Amniotic stem cell (primary cell): ENCODE data around the gene DISP2.
A peak's percentile ranks its signal among the peaks of the same experiment; 100 is the strongest.

ENCODE experiments used
- DNase-seq: peaks from one replicate; lab custom pipeline; 2025; lab: John Stamatoyannopoulos, UW

Gene DISP2

DNA sequence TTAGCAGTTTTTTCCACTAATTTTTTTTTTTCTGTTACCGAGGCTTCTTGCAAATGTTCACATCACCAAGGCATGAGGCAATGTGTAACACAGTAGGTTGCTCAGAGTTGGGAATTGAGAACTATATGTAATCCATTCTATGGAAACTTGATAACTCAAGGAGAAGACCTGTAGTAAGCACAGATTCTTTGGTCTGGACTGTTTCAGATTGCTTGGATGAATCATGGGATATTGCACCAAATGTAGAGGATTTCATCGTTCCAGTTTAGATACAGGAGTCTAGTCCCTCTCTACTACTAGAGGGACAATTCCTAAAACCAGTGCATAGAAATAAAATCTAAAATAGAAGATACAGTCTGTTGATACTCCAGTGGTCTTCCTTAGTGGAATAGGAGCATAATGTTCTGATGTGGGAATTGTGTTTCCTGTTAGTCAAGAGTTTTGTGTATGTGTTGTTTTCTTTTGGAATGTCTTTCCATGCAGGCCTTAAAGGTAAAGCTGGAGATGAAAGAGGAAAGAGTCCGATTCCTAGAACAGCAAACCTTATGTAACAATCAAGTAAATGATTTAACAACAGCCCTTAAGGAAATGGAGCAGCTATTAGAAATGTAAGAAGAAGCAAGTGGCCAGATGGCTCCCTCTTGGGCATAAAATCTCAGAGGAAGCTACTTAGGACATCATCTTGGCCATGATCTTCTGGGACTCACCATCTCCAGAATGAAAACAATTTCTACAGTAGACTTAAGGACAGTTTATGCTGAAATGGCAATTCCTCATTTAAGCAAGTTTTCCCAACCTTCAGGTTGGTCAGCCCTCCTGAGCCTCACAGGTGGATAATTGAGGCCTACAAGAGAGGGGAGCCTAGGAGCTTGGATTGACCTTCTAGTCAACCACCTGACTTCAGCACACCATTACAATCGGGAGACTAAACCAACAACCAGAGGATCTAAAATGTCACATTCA is 35.2 kb downstream of the DISP2 start:
- no peak for DNase-seq

DNA sequence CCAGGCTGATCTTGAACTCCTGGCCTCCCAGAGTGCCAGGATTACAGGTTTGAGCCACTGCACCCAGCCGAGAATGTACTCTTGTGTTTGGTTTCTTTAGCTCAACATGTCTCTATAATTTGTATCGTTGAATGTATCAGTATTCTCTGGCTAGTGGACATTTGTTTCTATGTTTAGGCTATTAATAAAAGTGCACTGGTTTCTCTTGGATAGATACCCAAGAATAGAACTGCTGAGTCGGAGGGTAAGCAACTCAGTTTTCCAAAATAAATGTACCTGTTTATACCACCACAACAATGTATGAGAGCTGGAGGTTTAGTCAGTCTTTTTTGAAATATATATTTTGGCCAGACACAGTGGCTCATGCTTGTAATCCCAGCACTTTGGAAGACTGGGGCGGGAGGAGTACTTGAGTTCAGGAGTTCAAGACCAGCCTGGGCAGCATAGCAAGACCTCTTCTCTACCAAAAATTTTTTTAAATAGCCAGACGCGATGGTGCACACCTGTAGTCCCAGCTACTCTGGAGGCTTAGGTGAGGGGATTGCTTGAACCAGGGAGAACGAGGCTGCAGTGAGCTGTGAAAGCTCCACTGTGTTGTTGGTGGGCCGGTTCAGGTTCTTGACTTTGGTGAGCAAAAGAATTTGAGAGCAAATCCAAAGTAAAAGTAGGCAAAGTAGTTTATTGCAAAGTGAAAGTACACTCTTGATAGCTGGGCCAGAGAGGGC is 39.8 kb downstream of the DISP2 start:
- DNase-seq = no peak

DNA sequence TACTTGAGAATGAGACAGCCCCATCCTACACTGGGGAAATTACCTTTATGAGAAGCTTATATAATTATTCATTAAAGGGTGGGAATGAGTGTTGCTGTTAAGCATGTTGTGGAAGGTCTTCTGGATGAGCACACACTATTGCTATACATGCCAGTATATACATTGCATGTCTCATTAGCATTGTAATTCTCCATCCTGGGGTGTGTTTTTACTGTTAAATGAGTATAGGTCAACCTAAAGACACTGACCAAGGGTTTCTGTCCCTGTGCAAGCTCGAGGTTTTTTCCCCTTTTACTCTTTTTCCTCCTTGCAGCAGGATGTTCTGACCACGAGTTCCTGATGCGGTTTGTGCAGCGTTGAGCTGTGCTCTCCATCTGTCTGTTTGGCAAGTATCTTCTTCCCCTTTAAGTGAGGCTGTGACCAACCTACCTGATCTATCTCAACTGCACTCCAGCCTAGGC is 40.4 kb downstream of the DISP2 start:
- DNase-seq = no peak

DNA sequence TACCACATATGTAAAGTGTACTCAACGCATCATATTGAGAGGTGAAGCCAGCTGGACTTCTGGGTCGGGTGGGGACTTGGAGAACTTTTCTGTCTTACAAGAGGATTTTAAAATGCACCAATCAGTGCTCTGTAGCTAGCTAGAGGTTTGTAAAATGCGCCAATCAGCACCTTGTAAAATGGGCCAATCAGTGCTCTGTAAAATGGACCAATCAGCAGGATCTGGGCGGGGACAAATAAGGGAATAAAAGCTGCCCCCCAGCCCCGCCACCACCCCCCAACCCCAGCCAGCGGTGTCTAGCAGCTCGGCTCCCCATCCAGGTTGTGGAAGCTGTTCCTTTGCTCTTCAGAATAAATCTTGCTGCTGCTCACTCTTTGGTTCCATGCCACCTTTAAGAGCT is 41.4 kb downstream of the DISP2 start:
- no peak for DNase-seq

DNA sequence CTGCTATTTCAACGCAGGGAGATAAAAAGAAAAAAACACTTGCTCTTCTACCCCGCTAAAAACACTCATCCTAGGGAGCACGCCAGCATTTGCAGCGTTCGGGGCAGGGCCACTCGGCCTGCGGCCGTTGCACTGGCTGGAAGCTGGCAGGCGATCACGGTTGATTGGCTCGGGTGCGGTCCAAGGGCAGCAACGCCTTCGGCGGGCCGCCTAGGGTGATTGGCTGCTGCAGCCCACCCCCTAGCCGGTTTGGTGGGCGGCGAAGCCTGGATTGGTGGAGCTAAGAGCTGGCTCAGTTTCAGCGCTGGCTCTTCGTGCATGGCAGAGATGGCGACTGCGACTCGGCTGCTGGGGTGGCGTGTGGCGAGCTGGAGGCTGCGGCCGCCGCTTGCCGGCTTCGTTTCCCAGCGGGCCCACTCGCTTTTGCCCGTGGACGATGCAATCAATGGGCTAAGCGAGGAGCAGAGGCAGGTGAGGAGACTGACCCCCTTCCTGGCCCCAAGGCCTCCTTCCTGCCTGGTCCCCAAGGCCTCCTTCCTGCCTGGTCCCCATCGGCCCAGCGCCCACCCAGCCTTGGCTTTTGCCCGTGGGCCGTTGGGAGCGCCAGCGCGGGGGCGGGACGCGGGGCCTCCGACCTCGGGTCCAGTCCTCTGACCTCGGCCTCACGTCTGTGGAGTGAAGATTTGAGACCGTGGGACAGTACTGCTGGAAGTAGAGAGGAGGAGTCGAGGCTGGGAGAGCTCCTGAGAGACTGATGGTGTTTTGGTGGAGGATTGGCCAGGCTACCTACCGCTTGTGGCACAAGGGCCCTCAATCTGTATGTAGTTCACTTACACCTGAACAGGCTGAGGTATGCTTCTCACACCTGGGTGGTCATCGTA is 47.7 kb downstream of the DISP2 start, which contains the start of gene IVD:
Gene IVD, plus strand, starts transcription at position 295 of the 881 bp plus-strand sequence. Its CDS starts 33 bp downstream, at position 328.
- DNase-seq = peak; percentile 89

DNA sequence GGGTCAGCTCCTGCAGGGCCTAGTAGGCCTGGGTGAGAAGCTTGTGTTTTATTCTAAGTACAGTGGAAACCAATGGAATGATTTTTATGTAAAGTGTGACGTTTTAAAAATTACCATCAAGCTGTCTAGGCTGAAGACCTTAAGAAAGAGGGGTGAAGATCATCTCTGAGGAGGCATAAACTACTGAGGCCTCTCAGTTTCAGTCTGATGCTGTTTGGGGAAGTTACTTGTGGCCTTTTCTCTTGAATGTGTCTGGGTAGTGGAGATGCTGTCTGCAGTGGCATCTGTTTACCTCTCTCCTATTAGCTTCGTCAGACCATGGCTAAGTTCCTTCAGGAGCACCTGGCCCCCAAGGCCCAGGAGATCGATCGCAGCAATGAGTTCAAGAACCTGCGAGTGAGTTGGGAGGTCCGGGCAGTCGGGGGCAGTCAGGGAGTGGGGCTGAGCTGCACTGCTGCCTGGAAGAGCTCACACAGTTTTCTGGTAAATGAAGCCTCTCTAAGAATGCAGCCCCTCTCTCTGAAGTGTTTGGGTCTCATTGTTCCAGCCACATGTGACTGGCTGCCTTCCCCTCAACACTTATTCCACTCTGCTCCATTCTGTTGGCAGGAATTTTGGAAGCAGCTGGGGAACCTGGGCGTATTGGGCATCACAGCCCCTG is 49.4 kb downstream of the DISP2 start:
- DNase-seq = no peak

DNA sequence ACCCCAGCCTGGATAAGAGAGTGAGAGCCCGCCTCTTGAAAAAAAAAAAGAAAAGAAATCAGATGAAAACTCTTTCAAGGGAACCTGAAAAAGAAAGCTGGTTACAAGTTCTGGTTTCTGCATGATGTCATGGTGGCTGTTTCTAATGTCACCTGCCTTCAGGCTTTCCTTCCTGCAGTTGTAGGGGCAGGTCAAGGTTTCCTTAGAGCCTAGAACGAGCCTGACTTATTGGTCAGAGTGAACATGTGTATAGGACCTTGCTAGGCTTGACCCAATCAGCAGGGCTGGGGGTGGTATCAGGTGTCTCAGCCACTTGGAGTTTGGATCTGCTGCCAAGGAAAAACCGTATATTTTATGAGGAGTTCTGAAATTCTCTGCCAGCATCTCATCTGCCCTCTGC is 51.3 kb downstream of the DISP2 start:
- DNase-seq = no peak

DNA sequence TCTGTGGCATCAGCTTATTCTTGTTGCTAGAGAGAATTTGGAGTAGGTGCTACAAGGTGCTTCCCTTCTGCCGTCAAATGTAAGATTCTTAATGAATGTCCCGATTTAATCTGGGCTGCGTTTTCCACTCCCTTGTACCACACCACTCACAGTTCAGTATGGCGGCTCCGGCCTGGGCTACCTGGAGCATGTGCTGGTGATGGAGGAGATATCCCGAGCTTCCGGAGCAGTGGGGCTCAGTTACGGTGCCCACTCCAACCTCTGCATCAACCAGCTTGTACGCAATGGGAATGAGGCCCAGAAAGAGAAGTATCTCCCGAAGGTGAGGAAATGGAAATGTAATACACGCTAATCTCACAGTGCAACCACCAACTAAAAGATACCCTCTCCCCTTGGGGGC is 52.5 kb downstream of the DISP2 start:
- DNase-seq = no peak

DNA sequence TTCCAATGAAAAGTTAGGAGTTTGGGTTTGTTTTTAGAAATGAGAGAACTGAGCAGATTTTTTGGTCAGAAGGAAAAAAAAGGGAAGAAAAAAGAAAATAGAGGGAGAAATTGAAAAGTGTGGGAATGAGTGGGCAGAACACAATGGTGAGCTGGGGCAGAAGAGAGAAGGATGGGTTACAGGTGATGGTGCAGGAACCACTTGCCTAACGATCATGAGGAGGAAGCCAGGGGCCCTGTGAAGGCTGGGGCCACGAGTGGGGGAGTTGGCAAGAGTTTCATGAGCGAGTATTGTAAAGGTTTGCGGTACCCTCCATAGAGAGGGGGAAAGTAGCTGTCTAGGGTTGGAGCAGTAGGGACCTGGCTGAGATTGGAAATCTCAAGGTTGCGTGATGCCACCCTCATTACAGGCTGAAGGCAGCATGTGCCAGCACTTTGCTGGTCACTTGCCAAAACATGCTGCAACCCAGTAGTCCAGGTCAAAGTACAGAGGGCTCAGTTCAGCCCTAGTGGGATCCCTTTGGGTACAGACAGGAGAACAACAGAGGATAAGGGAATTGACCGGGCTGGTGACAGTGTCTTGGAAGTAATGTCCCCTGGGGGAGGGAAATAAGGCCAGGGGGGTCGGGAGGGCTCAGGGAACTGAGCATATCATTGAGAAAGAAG is 54.2 kb downstream of the DISP2 start:
- no peak for DNase-seq

DNA sequence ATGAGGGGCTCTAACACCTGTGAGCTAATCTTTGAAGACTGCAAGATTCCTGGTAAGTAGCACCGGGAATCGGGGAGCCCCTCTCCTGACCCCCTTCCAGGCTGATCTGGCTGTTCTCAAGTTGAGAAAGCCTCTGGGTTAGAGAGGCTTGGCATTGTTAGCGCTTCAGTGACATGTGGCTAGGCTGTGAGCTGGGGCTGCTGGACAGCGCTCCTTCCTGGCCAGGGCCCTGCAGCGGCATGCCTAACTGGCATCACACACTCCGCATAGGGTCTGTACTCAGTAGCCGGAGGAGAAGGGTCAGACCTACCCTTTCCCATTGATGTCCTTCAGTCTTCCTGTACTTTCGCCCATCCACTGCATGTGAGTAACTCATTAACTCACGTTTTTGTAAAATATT is 55.0 kb downstream of the DISP2 start:
- no peak for DNase-seq

DNA sequence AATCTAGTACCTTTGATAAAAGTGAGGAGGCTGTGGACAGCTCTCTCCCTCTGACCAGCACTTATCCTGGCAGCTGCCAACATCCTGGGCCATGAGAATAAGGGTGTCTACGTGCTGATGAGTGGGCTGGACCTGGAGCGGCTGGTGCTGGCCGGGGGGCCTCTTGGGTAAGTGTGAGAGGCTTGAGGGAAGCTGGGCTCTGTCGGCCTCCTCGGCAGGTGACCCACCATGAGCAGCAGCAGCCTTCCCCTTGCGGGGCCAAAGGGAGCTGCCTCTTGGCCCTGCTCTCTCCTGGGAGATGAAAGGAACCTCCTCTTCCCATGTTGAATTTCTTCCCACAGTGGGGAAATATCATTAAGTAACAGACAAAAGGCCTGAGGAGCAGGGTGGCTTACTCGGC is 56.8 kb downstream of the DISP2 start:
- DNase-seq = no peak

DNA sequence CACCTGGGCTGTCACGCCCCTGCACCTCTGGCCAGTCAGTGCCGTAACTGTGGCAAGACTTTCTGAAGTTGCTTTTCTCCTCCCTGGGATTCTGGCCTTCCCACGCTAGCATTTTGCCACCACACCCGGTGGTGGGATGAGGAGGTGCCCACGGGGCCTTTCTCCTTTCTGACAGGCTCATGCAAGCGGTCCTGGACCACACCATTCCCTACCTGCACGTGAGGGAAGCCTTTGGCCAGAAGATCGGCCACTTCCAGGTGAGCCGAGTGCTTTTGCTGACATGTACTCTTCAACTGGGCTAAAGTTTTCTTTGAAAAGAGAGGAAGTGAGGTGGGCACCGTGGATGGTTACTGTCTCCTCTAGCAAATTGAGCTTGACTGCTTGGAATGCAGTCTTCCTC is 57.2 kb downstream of the DISP2 start:
- DNase-seq = no peak

DNA sequence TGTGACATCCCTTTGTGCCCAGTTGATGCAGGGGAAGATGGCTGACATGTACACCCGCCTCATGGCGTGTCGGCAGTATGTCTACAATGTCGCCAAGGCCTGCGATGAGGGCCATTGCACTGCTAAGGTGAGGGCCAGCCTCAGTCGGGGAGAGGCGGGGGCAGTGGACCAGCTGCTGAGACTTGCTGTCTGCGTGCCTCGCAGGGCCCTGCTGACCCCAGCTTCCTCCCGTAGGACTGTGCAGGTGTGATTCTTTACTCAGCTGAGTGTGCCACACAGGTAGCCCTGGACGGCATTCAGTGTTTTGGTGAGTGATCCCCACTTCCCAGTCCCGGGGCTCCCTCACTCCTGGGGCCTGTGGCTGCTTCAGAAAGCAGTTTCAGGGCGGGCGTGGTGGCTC is 58.0 kb downstream of the DISP2 start:
- no peak for DNase-seq

DNA sequence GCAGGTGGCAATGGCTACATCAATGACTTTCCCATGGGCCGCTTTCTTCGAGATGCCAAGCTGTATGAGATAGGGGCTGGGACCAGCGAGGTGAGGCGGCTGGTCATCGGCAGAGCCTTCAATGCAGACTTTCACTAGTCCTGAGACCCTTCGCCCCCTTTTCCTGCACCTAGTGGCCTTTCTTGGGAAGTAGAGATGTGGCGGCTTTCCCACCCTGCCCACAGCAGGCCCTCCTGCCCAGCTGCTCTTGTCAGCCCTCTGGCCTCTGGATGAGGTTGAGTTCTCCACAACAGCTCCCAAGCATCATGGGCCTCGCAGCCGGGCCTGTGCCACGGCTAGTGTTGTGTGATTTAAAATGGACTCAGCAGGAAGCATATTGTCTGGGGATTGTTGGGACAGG is 60.1 kb downstream of the DISP2 start:
- DNase-seq = no peak

DNA sequence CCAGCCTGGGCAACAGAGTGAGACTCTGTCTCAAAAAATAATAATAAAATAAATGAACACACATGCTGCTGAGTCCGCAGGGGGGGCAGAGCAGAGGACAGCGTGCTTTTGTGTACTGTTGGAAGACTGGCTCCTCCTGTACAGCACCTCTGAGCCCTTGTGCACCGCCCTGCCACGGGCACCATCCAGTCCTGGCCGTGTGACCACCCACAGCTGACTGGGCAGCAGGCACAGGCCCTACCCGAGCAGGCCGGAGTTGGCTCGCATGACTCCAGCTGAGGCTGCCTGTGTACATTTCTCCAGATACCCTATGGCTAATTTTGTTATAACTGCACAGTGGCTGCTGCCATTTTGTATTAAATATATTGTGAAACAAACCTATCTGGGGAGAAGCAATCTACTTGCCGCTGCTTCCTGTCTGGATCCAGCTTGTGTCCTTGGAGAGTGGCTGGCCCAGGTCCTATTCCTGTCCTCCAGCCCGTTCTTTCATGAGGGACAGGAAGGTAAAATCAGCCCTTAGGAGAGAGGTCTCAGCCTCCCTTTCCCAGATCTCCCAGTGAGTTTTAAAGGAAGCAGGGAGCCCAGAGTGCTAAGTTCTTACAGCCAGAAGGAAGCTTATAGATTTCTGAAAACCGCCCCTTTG is 62.2 kb downstream of the DISP2 start:
- no peak for DNase-seq

DNA sequence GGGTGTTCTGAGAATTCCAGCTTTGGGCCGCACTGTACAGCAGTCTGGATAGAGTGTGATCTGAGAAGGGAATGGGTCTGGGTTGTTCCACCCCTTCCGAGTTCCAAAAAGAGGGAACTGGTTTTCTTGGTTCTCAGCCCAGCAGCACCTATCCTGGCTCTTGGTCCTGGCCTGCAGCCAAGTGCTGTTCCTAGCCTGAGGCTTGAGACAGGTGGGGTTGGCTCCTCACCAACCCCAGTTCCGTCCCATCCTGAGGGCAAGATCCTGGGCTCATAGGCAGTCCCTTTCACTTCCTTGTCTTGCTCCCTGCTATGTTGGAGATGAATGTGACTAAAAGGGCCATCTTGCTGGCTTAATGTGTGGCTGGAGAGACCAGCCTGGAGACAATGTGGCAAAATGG is 62.8 kb downstream of the DISP2 start:
- no peak for DNase-seq

DNA sequence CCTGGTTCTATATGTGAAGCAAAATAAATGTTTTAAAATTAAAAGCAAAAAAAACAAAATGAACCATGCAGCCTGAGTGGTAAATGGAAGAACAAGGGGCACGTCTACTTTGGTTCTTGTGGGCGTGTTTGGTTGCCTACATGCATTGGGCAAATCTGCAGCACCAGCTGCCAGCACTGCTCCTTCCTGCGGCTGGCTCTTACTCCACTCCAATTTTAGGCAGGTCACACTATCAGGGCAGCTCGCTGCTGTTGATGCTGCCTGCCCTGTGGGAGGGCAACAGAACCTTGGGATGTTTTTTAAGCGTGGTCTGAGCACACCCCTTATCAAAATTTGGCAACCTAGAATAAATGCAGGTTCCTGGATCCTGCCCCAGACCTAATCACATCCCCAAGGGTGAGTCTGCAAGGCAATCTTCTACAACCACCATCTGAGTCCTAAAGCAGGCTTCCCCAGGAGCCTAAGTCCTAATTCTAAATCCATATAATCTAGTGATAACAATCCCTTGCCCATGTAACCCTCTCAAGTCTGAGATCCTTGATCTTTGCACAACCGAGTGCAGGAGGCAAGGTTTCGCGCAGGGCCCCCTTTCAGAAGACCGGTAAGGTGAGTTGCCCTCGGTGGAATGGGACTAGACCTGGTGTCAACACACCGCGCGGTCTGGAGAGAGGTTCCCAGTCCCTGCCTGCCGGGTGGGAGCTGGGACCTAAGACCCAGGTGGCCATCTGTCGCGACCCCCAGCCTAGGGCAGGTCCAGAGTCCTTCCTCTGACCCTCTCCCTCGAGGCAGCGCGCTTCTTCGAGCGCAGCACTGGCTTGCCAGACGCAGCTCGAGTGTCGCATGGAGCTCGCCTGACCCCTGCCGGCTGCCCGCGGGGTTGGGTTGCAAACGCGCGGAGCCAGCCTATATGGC is 63.5 kb downstream of the DISP2 start:
- DNase-seq = peak; percentile 44

DNA sequence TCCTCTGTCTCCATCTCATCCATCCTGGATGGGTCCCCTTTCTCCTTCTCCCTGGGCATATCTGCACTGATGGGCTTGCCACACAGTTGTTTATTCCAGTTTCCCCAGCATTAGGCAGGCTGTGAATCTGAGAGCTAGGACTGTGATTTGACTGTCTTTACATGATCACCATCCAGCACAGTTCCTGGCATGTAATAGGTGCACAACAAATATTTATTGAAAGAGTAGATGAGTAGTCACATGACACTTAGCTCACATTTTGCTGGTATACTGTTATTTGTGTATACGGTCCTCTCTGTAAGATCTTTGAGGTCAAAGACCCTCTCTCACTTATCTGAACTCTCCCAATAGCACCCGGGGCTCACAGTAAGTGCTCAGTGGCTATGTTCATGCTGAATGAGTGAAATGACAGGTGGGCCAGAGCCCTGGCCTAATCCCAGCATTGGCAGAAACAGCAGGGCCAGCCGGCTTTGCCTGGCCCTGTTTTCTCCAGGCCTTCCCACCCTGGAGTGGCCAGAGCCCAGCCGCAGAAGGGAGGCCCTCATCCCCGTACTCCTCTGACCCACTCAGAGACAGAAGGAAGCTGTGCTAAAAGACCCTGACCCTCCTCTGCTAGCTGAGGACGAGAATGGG is 66.6 kb downstream of the DISP2 start:
- no peak for DNase-seq

DNA sequence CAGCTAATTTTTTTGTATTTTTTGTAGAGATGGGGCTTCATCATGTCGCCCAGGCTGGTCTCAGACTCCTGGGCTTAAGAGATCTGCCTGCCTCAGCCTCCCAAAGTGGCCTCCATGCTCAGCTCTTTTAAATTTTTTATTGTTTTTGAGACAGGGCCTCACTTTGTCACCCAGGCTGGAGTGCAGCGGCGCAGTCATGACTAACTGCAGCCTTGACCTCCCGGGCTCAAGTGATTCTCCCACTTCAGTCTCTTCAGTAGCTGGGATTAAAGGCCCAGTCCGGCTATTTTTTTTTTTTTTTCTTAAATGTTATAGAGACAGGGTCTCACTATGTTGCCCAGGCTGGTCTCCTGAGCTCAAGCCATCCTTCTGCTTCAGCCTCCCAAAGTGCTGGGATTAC is 67.7 kb downstream of the DISP2 start:
- DNase-seq = no peak
